Measurements from ENCODE around the gene S100A10. TPM values are rescaled to one million over a fixed set of nuclear protein-coding genes. Genes with fewer than 3 reads are reported as not detected.

S100A10 gene
- polyA plus RNA-seq, 1 donor from 2014 or later, result 24.5 TPM

- Histone ChIP-seq H3K9me3 (ENCODE audit: low read length) (no peaks in the 10 kb centered on the region), H3K4me2 (ENCODE audit: low read length) (no peak overlapping the region), H3K27me3 (ENCODE audit: insufficient read depth, low read depth, low read length) (no peaks in the 10 kb centered on the region), H3K9me2 (ENCODE audit: insufficient read depth, low read length) (no peaks in the 10 kb centered on the region), H3K4me3 (ENCODE audit: low read length) (no peak overlapping the region), H3K79me2 (replicated peaks; ENCODE audit: insufficient read depth, low read length) (no peaks in the 10 kb centered on the region), H3K36me3 (ENCODE audit: insufficient read depth, low read length) (no peaks in the 10 kb centered on the region), H3K27ac (ENCODE audit: low read length) (no peak overlapping the region), H3K9ac (ENCODE audit: low read length) (no peak overlapping the region), H4K20me1 (ENCODE audit: insufficient read depth) (no peaks in the 10 kb centered on the region), H2AFZ (ENCODE audit: low read depth, low read length) (no peak overlapping the region), H3F3A (ENCODE audit: insufficient read depth, low read length, poor library complexity, severe bottlenecking) (no peaks in the 10 kb centered on the region)
- TF ChIP-seq SMC3 (conservative IDR thresholded peaks at IDR 0.05; ENCODE audit: poor library complexity) (no peak), POLR2AphosphoS5 (IDR thresholded peaks at IDR 0.05) (no peak), TAF1 (IDR thresholded peaks at IDR 0.05; ENCODE audit: low read depth) (no peak), EZH2 (IDR thresholded peaks at IDR 0.05; ENCODE audit: borderline replicate concordance, insufficient read depth, low read length, poor library complexity, severe bottlenecking) (no peak), EP300 (conservative IDR thresholded peaks at IDR 0.05; ENCODE audit: poor library complexity, severe bottlenecking) (no peak), MXI1 (conservative IDR thresholded peaks at IDR 0.05; ENCODE audit: poor library complexity, severe bottlenecking) (no peak), CTCF (IDR thresholded peaks at IDR 0.05; ENCODE audit: poor library complexity, severe bottlenecking) (no peak), REST (IDR thresholded peaks at IDR 0.05; ENCODE audit: borderline replicate concordance) (no peak), RAD21 (conservative IDR thresholded peaks at IDR 0.05) (no peak)
These were observed 40.8 kb downstream of the S100A10 start for GRCh38 chr1:151952811-151953210.

DNA sequence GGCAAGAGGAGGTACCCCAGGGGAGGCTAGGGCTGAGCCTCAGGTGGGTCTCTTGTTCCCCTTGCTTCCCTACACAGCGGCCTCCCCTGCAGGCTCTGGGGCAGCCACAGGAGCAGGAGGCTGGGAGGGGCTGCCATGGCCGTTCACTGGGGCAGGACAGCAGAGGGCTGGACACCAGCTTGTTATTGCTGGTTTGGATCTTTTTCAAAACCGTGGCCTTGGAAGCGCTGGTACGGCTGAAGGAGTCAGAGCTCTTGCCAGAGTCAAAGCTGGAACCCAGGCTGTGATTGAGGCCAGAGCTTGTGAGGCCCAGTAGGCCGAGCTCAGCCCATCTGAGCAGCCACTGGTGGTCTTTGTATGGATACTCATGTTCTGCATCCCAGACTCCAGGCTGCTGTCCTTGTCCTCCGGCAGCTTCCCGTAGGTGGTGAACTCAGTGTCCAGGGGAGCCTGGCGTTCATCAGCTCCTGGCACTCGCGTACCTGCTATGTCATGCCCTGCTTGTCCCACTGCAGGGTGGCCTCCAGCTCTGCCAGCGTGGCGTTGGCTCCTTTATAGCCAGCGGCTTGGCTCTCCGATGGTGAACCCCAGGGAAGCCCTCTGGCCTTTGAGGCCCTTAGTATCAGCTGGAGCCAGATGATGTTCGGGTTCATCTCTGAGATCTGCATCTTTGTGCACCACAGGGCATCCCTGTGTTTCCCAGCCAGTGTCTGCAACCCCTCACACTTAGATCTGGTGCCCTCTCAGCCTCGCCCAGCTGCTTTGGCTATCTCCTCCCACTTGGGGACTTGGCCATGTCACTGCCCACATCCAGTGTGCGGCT is 44.1 kb downstream of the S100A10 start:
- TF ChIP-seq CTCF (IDR thresholded peaks at IDR 0.05; ENCODE audit: poor library complexity, severe bottlenecking), result no peak
- TF ChIP-seq MXI1 (conservative IDR thresholded peaks at IDR 0.05; ENCODE audit: poor library complexity, severe bottlenecking), result no peak
- TF ChIP-seq REST (IDR thresholded peaks at IDR 0.05; ENCODE audit: borderline replicate concordance), result no peak
- TF ChIP-seq EP300 (conservative IDR thresholded peaks at IDR 0.05; ENCODE audit: poor library complexity, severe bottlenecking), result no peak
- no peak for TF ChIP-seq SMC3 (conservative IDR thresholded peaks at IDR 0.05; ENCODE audit: poor library complexity)
- TF ChIP-seq RAD21 (conservative IDR thresholded peaks at IDR 0.05), result no peak
- TF ChIP-seq EZH2 (IDR thresholded peaks at IDR 0.05; ENCODE audit: borderline replicate concordance, insufficient read depth, low read length, poor library complexity, severe bottlenecking), result no peak
- TF ChIP-seq TAF1 (IDR thresholded peaks at IDR 0.05; ENCODE audit: low read depth), result no peak
- TF ChIP-seq POLR2AphosphoS5 (IDR thresholded peaks at IDR 0.05), result no peak
- no peaks in the 10 kb centered on the region for H3K27me3 ChIP-seq (ENCODE audit: insufficient read depth, low read depth, low read length)
- no peak overlapping the region for H3K27ac ChIP-seq (ENCODE audit: low read length)
- H3K9me3 ChIP-seq (ENCODE audit: low read length), result no peaks in the 10 kb centered on the region
- H4K20me1 ChIP-seq (ENCODE audit: insufficient read depth), result no peaks in the 10 kb centered on the region
- H3K79me2 ChIP-seq (replicated peaks; ENCODE audit: insufficient read depth, low read length), result no peaks in the 10 kb centered on the region
- no peak overlapping the region for H2AFZ ChIP-seq (ENCODE audit: low read depth, low read length)
- H3F3A ChIP-seq (ENCODE audit: insufficient read depth, low read length, poor library complexity, severe bottlenecking), result no peaks in the 10 kb centered on the region
- no peak overlapping the region for H3K4me3 ChIP-seq (ENCODE audit: low read length)
- no peaks in the 10 kb centered on the region for H3K9me2 ChIP-seq (ENCODE audit: insufficient read depth, low read length)
- H3K9ac ChIP-seq (ENCODE audit: low read length), result no peak overlapping the region
- no peaks in the 10 kb centered on the region for H3K36me3 ChIP-seq (ENCODE audit: insufficient read depth, low read length)
- H3K4me2 ChIP-seq (ENCODE audit: low read length), result no peak overlapping the region
